Activated naive CD8-positive, alpha-beta T cell treated with anti-CD3 and anti-CD28 coated beads, Interleukin-2, amount 10 ng/mL, durations not matched to agents 7 days and 5 days (primary cell): ENCODE results near the gene PPM1F. TPM values are rescaled to one million over a fixed set of nuclear protein-coding genes. Genes with fewer than 3 reads are reported as not detected.

ENCODE experiments used
- ATAC-seq: fragments of 150-1000 bp; cut with Tn5 transposase; one replicate; pipeline ENCODE4 v1.10.0; 2021; ENCODE audit warnings: low read depth, moderate library complexity
- POLR2A ChIA-PET: fragments of 350-600 bp; sonication (Branson Sonifier 250); formaldehyde crosslinking; loops from one replicate; lab custom pipeline; 2021; ENCODE audit warnings: antibody characterized with exemption; lab: Charles Lee
- DNase-seq: peaks from one replicate; pipeline ENCODE4 v3.0.0; 2021
- H3K27ac Mint-ChIP-seq: one replicate; pipeline ENCODE4 v1.8.0; 2022; ENCODE audit warnings: mild to moderate bottlenecking, mixed read lengths
- H3K27me3 Mint-ChIP-seq: one replicate; pipeline ENCODE4 v1.8.0; 2022; ENCODE audit warnings: mild to moderate bottlenecking, moderate library complexity, mixed read lengths
- H3K36me3 Mint-ChIP-seq: one replicate; pipeline ENCODE4 v1.8.0; 2021; ENCODE audit warnings: mild to moderate bottlenecking, mixed read lengths
- H3K4me1 Mint-ChIP-seq: one replicate; pipeline ENCODE4 v1.8.0; 2021; ENCODE audit warnings: mixed read lengths
- H3K4me3 Mint-ChIP-seq: one replicate; pipeline ENCODE4 v1.8.0; 2022; ENCODE audit warnings: mild to moderate bottlenecking, moderate library complexity, mixed read lengths
- H3K9me3 Mint-ChIP-seq: one replicate; pipeline ENCODE4 v1.8.0; 2021; ENCODE audit warnings: mixed read lengths
- total RNA-seq, 2 experiments: library from RNA; stranded (reverse); gene quantifications; one replicate each; pipeline ENCODE4 v1.2.3, GENCODE V29; 2021

The PPM1F gene
- total RNA-seq, 2 experiments from 2014 or later: 19.5 to 21.6 TPM

- H3K27ac Mint-ChIP-seq: no peak overlapping the region
- ATAC-seq (no peak), DNase-seq (no peak)
- no peaks in the 10 kb centered on the region for H3K4me1 Mint-ChIP-seq
- H3K4me3 Mint-ChIP-seq: no peak overlapping the region
- H3K36me3 Mint-ChIP-seq: peaks cover 20% of the 10 kb centered on the region
- no peaks in the 10 kb centered on the region for H3K9me3 Mint-ChIP-seq
- POLR2A ChIA-PET: interaction anchor here (0.7 kb wide), 1 partner anchor 11 kb away, joined by 3 read pairs; the partner anchor contains the start of gene TOP3B
- H3K27me3 Mint-ChIP-seq: no peaks in the 10 kb centered on the region
These were observed 18.4 kb upstream of the PPM1F start for GRCh38 chr22:21970800-21971617.

- H3K27me3 Mint-ChIP-seq: no peaks in the 10 kb centered on the region
- H3K4me1 Mint-ChIP-seq: no peaks in the 10 kb centered on the region
- H3K4me3 Mint-ChIP-seq: no peak overlapping the region
- H3K36me3 Mint-ChIP-seq: peaks cover 19% of the 10 kb centered on the region
- H3K27ac Mint-ChIP-seq: no peak overlapping the region
- H3K9me3 Mint-ChIP-seq: no peaks in the 10 kb centered on the region
- no peak for DNase-seq
- POLR2A ChIA-PET: interaction anchor here (0.7 kb wide), 1 partner anchor 12 kb away, joined by 3 read pairs; the partner anchor contains the start of gene TOP3B
- no peak for ATAC-seq
These were observed 17.6 kb upstream of the PPM1F start for GRCh38 chr22:21970037-21970799.

GRCh38 chr22:21968452-21969129, 15.9 kb upstream of the PPM1F start:
- H3K36me3 Mint-ChIP-seq: peaks cover 20% of the 10 kb centered on the region
- H3K4me1 Mint-ChIP-seq: no peaks in the 10 kb centered on the region
- H3K9me3 Mint-ChIP-seq: no peaks in the 10 kb centered on the region
- ATAC-seq (no peak), DNase-seq (no peak)
- H3K27ac Mint-ChIP-seq: no peak overlapping the region
- POLR2A ChIA-PET: no interaction called here
- H3K4me3 Mint-ChIP-seq: no peak overlapping the region
- no peaks in the 10 kb centered on the region for H3K27me3 Mint-ChIP-seq

- Mint-ChIP-seq H3K4me1 (no peaks in the 10 kb centered on the region), H3K4me3 (no peak overlapping the region), H3K27ac (no peak overlapping the region), H3K36me3 (peaks cover 21% of the 10 kb centered on the region), H3K9me3 (no peaks in the 10 kb centered on the region), H3K27me3 (no peaks in the 10 kb centered on the region)
- DNase-seq (no peak), ATAC-seq (no peak)
- POLR2A ChIA-PET: no interaction called here
These were observed 15.1 kb upstream of the PPM1F start for GRCh38 chr22:21967693-21968271.

- POLR2A ChIA-PET: no interaction called here
- no peaks in the 10 kb centered on the region for H3K27me3 Mint-ChIP-seq
- no peak for DNase-seq
- no peak for ATAC-seq
- H3K4me3 Mint-ChIP-seq: no peak overlapping the region
- no peak overlapping the region for H3K27ac Mint-ChIP-seq
- H3K9me3 Mint-ChIP-seq: no peaks in the 10 kb centered on the region
- peaks cover 19% of the 10 kb centered on the region for H3K36me3 Mint-ChIP-seq
- no peaks in the 10 kb centered on the region for H3K4me1 Mint-ChIP-seq
These were observed 14.2 kb upstream of the PPM1F start for GRCh38 chr22:21966643-21967516.

GRCh38 chr22:21965762-21966288, 13.2 kb upstream of the PPM1F start:
- Mint-ChIP-seq H3K4me3 (no peak overlapping the region), H3K4me1 (no peaks in the 10 kb centered on the region), H3K36me3 (peaks cover 17% of the 10 kb centered on the region), H3K9me3 (no peaks in the 10 kb centered on the region), H3K27me3 (no peaks in the 10 kb centered on the region), H3K27ac (no peak overlapping the region)
- DNase-seq (no peak), ATAC-seq (no peak)
- POLR2A ChIA-PET: no interaction called here

- Mint-ChIP-seq H3K36me3 (peaks cover 12% of the 10 kb centered on the region), H3K27me3 (no peaks in the 10 kb centered on the region), H3K27ac (no peak overlapping the region), H3K9me3 (no peaks in the 10 kb centered on the region), H3K4me1 (no peaks in the 10 kb centered on the region), H3K4me3 (no peak overlapping the region)
- POLR2A ChIA-PET: no interaction called here
- no peak for ATAC-seq
- no peak for DNase-seq
These were observed 12.4 kb upstream of the PPM1F start for GRCh38 chr22:21964918-21965484.

- H3K4me3 Mint-ChIP-seq: no peak overlapping the region
- H3K27me3 Mint-ChIP-seq: no peaks in the 10 kb centered on the region
- peaks cover 12% of the 10 kb centered on the region for H3K36me3 Mint-ChIP-seq
- ATAC-seq (no peak), DNase-seq (no peak)
- POLR2A ChIA-PET: no interaction called here
- no peaks in the 10 kb centered on the region for H3K4me1 Mint-ChIP-seq
- no peaks in the 10 kb centered on the region for H3K9me3 Mint-ChIP-seq
- no peak overlapping the region for H3K27ac Mint-ChIP-seq
These were observed 11.6 kb upstream of the PPM1F start for GRCh38 chr22:21964234-21964633.

- DNase-seq (no peak), ATAC-seq (no peak)
- Mint-ChIP-seq H3K4me3 (no peak overlapping the region), H3K36me3 (peaks cover 11% of the 10 kb centered on the region), H3K27me3 (no peaks in the 10 kb centered on the region), H3K4me1 (no peaks in the 10 kb centered on the region), H3K9me3 (no peaks in the 10 kb centered on the region), H3K27ac (no peak overlapping the region)
- POLR2A ChIA-PET: interaction anchor here (0.6 kb wide), 1 partner anchor 153 kb away, joined by 5 read pairs; no protein-coding TSS in a partner anchor
These were observed 11.2 kb upstream of the PPM1F start for GRCh38 chr22:21963790-21964211.

- ATAC-seq: no peak
- Mint-ChIP-seq H3K36me3 (peaks cover 9% of the 10 kb centered on the region), H3K4me1 (no peaks in the 10 kb centered on the region), H3K9me3 (no peaks in the 10 kb centered on the region), H3K4me3 (no peak overlapping the region), H3K27ac (no peak overlapping the region), H3K27me3 (no peaks in the 10 kb centered on the region)
- POLR2A ChIA-PET: interaction anchor here (0.6 kb wide), 1 partner anchor 153 kb away, joined by 5 read pairs; no protein-coding TSS in a partner anchor
- no peak for DNase-seq
These were observed 10.6 kb upstream of the PPM1F start for GRCh38 chr22:21963286-21963685.

- DNase-seq (no peak), ATAC-seq (no peak)
- Mint-ChIP-seq H3K9me3 (no peaks in the 10 kb centered on the region), H3K4me1 (no peaks in the 10 kb centered on the region), H3K27ac (no peak overlapping the region), H3K27me3 (no peaks in the 10 kb centered on the region), H3K4me3 (no peak overlapping the region), H3K36me3 (peaks cover 9% of the 10 kb centered on the region)
- POLR2A ChIA-PET: no interaction called here
These were observed 10.0 kb upstream of the PPM1F start for GRCh38 chr22:21962655-21962949.
